ENCODE results near the gene TADA2B.
"Not testable (repeated sequence)": the region's sequence is repeated elsewhere in the genome, so short reads cannot be mapped to it uniquely, and the experiment has no call there.

DNA sequence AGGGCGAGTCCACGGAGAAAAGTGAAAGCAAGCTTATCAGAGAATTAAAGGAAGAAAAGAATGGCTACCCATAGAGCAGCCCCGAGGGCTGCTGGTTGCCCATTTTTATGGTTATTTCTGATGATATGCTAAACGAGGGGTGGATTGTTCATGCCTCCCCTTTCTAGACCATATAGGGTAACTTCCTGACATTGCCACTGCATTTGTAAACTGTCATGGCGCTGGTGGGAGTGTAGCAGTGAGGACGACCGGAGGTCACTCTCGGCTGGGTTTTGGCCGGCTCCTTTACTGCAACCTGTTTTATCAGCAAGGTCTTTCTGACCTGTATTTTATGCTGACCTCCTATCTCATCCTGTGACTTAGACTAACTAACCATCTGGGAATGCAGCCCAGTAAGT, 41.4 kb downstream of the TADA2B start:
- TF ChIP-seq CTCF, POLR2A (IDR thresholded peaks at IDR 0.05): not testable (repeated sequence)
